NCI-H69 (cell line): Measurements from ENCODE around the gene SH3TC1.

Source experiments
- DNase-seq: peaks from one replicate; lab custom pipeline; 2025; lab: John Stamatoyannopoulos, UW

Gene SH3TC1

DNA sequence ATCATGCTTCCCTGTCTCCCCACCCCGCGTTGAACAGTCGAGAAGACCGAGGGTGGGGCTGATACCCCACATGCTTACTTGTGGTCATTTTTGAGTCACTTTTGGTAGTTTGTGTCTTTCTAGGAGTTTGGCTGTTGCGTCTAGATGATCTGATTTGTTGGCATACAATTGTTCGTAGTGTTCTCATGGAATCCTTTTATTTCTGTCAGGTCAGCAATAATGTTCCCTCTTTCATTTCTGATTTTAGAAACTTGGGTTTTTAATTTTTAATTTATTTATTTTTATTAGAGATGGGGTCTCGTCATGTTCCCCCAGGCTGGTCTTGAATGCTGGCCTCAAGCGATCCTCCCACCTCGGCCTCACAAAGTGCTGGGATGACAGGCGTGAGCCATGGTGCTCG is 30.9 kb downstream of the SH3TC1 start:
- no peak for DNase-seq

DNA sequence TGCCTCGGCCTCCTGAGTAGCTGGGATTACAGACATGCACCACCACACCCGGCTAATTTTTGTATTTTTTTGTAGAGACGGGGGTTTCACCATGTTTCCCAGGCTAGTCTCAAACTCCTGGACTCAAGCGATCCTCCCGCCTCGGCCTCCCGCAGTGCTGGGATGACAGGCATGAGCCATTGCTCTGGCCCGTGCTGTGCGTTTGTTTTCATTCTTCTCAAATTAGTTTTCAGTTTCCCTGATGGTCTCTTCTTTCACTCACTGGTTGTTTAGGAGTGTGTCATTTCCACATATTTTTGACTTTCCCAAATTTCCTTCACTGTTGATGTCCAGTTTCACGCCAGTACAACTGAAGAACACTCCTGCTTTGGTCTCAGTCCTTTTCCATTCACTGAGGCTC is 31.8 kb downstream of the SH3TC1 start:
- DNase-seq, result no peak

DNA sequence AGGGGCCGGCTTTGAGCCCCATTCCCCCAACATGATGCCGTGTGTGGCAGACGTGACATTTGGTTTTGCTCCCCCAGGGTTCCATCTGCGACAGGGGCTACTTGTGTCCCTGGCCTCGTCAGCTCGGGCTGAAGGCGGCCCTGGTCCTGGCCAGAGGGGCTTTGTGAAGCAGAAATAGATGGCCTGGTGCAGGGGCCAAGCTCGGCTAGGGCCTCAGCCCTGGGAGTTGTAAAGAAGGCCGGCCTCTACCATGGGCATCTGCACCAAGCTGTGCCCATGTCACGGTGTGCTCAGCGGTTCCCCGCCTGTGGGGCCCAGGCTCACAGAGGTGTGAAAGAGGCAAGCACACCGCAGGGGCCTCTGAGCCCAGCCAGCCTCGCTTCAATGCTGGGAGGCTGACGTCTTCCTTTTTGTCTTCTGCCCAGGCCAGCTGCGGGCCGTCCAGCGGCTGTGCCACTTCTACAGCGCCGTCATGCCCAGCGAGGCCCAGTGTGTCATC is 32.5 kb downstream of the SH3TC1 start:
- DNase-seq, result no peak

DNA sequence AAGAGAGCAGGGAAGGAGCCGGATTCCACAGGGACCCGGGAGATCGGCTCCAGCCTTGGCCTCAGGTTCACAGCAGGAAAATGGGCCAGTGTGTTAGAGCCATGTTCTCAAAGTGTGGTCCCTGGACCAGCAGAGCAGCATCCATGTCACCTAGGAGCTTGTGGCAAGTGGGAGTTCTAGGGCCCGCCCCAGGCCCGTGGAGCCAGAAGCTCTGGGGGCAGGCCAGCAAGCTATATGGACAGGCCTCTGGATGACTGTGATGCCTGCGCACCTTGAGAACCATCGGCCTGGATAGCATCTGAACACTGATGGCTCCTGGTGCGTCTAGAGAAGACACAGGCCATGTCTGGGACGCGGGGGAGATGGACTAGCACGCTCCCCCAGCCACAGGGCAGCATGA is 33.7 kb downstream of the SH3TC1 start:
- no peak for DNase-seq

DNA sequence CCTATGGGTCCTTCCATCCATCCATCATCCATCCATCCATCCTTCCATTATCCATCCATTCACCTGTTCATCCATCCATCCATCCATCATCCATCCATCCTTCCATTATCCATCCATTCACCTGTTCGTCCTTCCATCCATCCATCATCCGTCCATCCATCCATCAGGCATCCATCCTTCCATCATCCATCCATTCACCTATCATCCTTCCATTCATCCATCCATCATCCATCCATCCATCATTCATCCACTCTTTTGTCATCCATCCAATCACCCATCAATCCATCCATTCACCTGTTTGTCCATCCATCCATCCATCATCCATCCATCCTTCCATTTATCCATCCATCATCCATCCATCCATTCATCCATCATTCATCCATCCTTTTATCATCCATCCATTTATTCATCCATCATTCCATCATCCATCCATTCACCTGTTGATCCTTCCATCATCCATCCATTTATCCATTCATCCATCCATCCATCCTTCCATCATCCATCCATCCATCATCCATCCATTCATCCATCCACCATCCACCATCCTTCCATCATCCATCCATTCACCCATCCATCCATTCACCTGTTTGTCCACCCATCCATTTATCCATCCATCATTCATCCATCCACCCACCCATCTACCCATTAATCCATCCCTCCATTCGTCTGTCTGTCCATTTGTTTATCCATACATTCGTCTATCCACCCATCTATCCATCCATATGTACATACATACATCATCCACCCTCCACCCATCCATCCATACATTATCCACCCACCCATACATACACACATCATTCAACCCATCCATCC is 34.8 kb downstream of the SH3TC1 start:
- no peak for DNase-seq

DNA sequence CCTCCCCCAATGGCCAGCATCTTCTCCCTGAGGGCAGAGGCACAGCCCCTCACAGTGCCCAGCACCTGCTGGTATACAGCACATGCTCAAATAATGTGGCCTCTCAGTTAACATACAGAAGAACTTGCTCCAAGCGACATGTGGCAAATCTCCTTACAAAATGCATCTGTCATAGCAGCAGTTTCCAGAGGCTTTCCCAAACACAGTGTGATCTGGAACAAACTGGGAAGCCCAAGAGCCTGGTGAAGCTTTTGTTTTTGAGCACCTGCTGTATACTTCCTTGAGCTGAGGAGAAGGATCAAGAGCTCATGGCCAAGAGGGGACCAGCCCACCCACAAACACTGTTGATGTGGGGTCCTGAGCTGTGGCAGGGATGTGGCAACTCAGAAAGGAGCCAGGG is 35.6 kb downstream of the SH3TC1 start:
- no peak for DNase-seq

DNA sequence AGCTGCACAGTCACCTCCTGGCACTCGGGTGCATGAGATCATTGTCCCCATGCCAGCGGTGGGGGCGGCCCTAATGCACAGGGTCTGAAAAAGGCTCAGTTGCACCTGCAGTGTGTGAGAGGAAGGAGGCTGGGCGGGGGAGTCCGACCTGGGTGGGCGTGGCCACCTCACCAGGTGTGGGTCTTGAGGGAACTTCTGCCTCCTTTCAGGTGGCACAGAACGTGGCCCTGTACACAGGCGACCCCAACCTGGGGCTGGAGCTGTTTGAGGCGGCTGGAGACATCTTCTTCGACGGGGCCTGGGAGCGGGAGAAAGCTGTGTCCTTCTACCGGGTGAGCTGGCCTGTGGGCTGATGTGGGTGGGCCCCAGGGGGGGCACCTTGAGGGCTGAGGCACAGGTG is 36.1 kb downstream of the SH3TC1 start:
- peak; percentile 40 for DNase-seq

DNA sequence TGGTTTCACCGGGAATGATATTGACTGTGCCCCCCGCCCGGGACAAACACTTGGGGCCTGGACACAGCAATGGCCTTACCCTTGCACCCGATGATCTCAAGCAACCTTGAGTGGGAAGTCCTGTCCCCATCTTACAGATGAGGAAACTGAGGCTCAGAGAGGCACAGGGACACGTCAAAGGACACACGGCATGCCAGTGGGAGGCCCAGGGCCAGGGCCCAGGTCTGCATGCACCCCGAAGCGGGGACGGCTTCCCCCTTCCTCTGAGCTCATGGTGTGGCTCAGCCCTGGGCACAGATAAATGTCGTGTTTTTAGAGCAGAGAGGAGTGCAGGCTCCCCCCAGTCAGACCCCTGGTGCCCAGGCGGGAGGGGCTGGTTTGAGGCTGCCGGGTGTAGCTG is 36.6 kb downstream of the SH3TC1 start:
- DNase-seq, result no peak

DNA sequence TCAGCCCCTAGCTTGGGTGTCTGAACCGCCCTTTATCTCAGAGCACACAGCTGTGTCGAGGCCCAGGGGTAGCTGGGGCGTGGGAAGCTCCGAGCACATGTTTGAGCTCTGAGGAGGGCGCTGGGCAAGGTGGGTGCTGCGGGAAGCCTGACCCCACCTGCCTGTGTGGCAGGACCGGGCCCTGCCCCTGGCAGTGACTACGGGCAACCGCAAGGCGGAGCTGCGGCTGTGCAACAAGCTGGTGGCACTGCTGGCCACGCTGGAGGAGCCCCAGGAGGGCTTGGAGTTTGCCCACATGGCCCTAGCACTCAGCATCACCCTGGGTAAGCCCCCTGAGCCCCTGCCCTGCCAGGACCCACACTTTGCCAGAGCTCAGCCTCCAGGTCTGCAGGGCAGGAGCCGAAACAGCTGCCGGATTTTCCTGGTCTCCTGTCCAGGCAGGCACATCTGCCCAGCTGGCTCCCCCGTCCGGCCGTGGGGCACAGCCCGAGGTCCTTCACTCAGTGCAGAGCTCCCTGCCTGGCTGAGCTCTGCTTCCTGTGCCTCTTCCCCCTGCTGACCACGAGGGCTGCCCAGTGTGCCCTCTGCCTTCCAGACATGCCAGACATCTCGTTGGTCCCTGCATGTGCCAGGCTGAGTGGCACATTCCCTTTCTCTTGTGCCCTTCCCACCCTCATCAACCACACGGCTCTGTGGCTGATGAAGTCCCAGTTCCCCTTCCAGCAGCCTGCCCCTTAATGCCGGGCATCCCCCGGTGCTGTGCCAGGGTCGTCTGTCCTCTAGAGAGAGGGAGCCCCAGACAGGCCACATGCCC is 37.2 kb downstream of the SH3TC1 start:
- no peak for DNase-seq

DNA sequence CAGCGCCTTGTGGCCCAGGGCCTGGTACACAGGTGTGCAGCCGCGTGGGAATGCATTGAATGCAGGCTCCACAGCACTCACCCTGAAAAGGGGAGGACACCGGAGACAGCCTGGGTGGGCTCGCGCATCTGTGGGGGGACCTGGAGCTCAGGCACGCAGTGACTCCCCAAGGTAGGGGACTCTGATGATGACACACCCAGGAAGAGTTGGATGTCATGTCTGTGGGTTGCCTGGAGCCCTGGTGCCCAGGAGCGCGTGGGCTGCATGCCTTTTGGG is 37.8 kb downstream of the SH3TC1 start:
- DNase-seq, result no peak

DNA sequence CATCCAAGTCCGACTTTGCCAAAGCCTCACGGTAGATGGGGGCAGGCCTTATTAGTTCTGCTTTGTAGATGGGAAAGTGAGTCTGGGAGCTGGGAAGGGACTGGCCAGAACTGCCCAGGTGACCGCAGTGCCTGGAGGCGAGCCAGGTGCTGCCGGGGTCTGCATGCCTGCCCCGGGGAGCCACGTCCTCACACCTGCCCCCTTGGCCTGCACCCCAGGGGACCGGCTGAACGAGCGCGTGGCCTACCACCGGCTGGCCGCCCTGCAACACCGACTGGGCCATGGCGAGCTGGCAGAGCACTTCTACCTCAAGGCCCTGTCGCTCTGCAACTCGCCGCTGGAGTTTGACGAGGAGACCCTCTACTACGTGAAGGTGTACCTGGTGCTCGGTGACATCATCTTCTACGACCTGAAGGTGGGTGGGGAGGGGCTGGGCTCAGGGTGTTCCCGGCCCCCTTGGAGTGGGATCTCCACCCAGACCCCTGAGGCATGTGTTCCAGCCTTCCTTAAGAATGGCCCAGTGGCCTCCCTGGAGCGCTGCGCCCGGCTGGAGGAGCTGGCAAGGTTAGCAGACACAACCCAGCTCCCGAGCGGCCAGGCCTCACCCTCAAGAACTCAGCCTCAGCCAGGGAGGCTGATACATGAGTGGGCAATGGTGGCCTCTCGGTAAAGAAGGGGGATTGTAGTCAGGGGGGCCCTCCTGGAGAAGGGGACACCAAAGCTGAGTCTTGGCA is 38.3 kb downstream of the SH3TC1 start:
- DNase-seq, result peak; percentile 5

DNA sequence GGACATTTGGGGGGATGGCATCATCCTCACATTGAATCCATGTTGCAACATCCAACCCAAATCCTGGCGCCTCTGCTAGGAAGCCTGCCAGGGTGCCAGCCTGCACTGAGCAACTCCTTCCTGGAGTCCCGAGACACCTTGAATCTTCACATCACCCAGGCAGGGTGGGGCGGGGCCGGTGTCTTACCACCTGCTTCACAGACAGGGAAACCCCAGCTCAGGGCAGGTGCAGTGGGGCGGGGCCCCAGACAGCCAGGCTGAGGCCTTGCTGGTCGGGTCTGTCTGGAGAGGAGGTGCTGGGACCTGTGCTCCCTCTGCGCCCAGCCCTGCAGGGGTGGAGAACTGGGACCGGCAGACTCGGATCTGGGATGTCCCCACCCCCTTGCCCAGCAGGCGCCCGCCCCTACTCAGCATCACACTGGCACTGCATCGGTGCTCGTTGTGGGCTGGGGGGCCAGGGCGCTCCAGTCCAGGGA is 39.0 kb downstream of the SH3TC1 start:
- peak; percentile 62 for DNase-seq

DNA sequence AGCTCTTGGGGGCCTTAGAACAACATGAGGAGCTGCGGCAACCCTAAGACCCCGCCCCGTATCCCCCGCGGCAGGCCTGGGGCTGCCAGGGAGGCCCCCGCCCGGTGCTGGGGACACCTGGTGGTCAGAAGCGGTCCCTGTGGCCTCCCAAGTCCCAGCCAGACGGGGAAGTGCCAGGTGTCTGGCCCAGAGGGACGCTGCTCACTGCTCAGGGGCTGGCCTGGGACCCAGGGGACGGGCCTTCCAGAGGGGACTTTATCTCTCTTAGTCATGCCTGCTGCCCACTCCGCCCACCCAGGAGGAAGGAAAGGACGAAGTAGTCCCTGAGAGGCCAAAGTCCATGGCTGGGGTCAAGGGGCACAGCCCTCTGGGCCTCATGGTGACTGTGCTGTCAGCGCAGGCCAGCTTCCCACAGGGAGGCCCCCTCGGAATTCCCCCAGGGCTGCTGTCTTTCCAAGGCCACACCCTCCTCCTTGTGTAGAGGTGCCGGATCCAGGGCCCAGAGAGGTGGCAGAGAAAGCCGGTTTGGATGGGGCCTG is 39.5 kb downstream of the SH3TC1 start:
- peak; percentile 29 for DNase-seq

DNA sequence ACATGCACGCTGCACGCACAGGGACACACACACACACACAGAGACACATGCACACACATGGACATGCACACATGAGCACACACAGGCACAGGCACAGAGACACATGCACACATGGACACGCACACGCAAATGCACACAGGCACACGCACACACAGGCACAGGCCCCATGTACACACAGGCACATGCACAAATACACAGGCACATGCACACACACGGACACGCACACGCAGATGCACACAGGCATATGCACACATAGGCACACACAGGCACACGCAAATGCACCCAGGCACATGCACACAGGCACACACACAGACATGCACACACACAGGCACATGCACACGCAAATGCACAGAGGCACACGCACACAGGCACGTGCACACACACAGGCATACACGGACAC is 40.1 kb downstream of the SH3TC1 start:
- DNase-seq, result no peak

DNA sequence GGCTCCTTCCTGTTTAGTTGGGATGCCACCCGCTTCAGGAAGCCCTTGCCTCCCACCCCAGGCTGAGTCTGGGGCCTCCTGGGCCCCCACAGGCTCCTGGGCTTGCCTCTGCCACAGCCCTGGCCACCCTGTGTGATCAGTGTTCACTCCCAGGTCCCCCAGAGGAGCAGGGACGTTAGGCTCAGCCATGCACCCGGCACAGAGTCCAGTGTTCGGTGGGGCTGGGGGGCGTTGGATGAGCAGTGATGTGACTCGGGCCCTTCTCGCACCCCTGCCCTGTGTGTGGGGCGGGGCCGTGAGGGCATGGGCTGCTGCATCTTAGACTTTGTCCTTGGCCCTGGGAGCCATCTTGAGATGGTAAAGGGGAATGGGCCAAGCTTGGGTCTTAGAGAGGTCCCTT is 40.6 kb downstream of the SH3TC1 start:
- no peak for DNase-seq

DNA sequence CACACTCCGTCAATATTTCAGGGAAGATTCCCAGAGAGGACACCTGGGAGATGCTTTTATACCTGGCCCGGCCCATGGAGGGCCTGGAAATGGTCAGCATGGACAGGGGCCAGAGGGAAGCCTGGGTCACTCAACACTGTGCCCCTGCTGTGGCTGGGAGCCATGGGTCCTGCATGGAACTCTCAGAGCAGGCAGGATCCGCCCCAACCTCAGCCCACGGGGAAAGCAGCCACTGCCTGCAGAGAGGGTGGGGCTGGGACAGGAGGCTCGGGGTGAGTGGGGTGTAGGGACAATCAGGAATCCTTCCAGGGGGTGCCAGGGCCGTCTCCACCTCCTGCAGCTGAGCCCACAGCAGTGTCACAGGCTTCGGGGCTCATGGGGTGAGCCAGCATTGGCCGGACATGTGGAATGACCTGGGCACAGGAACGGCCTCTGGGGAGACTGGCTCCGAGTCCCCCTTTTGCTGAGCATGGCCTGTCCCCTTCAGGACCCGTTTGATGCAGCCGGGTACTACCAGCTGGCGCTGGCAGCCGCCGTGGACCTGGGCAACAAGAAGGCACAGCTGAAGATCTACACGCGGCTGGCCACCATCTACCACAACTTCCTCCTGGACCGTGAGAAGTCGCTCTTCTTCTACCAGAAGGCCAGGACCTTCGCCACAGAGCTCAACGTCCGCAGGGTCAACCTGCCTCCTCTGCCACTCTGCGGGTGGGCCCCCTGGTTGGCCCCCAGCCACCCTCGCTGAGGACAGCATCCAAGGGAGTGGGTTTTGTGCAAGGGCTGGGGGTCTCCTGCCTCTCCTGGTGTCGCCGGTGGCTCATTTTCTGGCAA is 41.3 kb downstream of the SH3TC1 start:
- no peak for DNase-seq

DNA sequence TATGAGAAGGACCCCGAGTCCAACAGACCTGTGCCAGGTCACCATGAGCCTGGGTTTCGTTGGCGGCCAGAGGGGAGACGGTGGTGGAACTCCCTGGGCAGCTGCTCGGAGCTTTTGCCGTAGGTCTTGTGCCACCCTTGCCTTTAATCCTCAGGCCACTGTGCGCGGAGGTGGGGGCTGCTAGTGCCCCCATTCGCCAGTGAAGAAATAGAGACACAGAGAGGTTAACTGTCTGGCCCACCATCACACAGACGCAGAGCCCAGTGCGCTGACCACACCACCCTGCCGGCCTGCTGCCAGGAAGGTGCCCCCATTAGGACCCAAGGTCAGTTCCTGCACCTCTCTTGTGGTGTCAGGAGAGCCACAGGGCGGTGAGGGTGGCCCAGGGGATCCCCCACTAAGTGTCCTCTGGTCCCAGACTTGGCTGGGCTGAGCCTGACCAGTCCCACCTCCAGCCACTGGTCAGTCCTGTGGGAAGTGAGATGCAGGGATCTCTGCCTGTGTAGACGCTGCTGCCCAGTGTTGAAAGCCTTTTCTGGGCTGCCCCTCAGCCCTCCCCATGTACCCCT is 42.2 kb downstream of the SH3TC1 start:
- no peak for DNase-seq

DNA sequence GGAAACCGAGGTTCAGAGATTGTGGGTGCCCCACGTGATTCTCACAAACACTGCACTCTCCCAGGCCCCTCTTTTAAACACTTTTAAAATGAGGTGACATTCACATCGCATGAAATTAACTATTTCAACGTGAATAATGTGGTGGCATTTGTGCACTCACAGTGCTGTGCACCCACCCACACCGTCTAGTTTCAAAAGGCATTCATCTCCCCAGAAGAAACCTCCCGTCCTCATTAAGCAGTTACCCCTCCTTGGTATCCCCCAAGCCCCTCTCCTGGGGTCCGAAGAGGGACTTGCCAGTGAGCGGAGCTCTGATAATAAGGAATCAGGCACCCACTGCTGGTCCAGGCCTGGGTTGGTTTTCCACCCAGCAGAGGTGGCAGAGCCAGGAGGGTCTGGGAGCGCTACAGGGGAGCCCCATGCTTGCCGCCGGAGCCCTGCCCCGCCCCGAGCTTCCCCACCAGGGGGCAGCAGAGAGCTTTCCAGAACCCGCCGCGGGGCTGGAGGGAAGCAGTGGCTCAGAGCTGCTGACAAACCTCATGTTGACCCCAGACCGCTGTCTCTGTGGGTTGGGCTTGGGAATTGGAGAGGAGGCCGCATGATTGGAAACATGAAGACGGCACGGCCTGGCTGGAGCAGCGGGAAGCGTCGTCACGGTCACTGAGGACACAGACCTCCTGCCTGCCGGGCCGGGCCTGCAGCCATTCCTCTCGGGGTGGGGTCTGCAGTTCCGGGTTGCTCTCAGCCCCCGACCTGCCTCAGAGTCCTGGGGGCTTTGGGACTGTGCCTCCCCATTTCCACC is 43.0 kb downstream of the SH3TC1 start:
- DNase-seq, result peak; percentile 83

DNA sequence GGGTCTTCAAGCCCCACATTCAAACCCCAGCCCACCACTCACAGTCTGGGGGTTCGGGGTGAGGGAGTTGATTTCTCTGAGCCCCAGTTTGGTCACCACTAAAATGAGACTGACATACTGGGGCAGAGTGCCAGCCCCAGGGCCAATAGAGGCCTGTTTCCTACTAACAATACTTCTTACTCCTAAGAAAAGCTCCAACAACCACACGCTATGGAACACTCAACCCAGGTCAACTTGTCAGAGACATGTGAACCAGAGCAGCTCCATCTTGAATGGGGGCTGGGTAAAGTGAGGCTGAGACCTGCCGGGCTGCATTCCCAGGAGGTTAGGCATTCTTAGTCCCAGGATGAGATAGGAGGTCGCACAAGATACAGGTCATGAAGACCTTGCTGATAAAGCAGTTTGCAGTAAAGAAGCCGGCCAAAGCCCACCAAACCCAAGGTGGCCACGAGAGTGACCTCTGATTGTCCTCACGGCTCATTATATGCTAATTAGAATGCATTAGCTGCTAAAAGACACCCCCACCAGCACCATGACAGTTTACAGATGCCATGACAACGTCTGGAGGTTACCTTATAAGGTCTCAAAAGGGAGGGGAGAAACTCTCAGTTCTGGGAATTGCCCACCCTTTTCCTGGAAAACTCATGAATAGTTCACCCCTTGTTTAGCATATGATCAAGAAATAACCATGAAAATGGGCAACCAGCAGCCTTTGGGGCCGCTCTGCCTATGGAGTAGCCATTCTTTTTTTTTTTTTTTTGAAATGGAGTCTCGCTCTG is 43.9 kb downstream of the SH3TC1 start:
- DNase-seq, result no peak
